Panc1 (cell line): ENCODE results near the gene RRBP1. TPM values are rescaled to one million over a fixed set of nuclear protein-coding genes. Genes with fewer than 3 reads are reported as not detected.

Source experiments
- ATAC-seq: fragments of 200-7000 bp; cut with Tn5 transposase; 2 replicates; pipeline ENCODE4 v1.9.1; 2020; ENCODE audit warnings: mild to moderate bottlenecking, moderate library complexity
- BruUV-seq: library from RNA; stranded (reverse); fragments of 400-500 nt; replicated peaks from 2 replicates; lab custom pipeline; 2021; lab: Mats Ljungman, UMichigan
- CTCF ChIA-PET: fragments of 300-600 bp; sonication (Branson Sonifier 250); formaldehyde crosslinking; loops from one replicate; lab custom pipeline; 2022; ENCODE audit warnings: antibody characterized with exemption; lab: Charles Lee
- POLR2A ChIA-PET: fragments of 300-600 bp; sonication (Branson Sonifier 250); formaldehyde crosslinking; loops from one replicate; lab custom pipeline; 2022; ENCODE audit warnings: antibody characterized with exemption; lab: Charles Lee
- DNase-seq: peaks from one replicate; pipeline ENCODE4 v3.0.0-alpha.2; 2010; ENCODE audit warnings: low read depth, low spot score
- H3K27ac ChIP-seq: 2 replicates; pipeline ENCODE4 v1.5.1; 2011; ENCODE audit warnings: mild to moderate bottlenecking, low read length, inconsistent platforms
- H3K27me3 ChIP-seq: fragments of 200-500 bp; sonication (Bioruptor generic); 2 replicates; pipeline ENCODE4 v1.6.0; 2014; ENCODE audit warnings: low read length, inconsistent platforms; ENCODE audit not compliant: control insufficient read depth, insufficient read depth
- H3K36me3 ChIP-seq: fragments of 200-500 bp; sonication (Bioruptor generic); 2 replicates; pipeline ENCODE4 v1.5.1; 2014; ENCODE audit warnings: inconsistent platforms, mild to moderate bottlenecking, low read length, moderate library complexity; ENCODE audit not compliant: control insufficient read depth, insufficient read depth
- H3K4me1 ChIP-seq: 2 replicates; pipeline ENCODE4 v1.5.1; 2011; ENCODE audit warnings: inconsistent platforms, mild to moderate bottlenecking, low read length, moderate library complexity; ENCODE audit not compliant: control insufficient read depth, insufficient read depth
- H3K4me3 ChIP-seq, 2 experiments: 2 replicates each; pipeline ENCODE4 v1.5.1; 2011 to 2012; ENCODE audit warnings: low read depth in 2 of 2, low read length in 2 of 2, mild to moderate bottlenecking in 2 of 2, inconsistent platforms in 1 of 2, moderate library complexity in 1 of 2
- H3K9me3 ChIP-seq: fragments of 200-500 bp; sonication (Bioruptor generic); 2 replicates; pipeline ENCODE4 v1.5.1; 2014; ENCODE audit warnings: low read depth, mild to moderate bottlenecking, inconsistent platforms, low read length, moderate library complexity; ENCODE audit not compliant: control insufficient read depth, insufficient read depth
- POLR2AphosphoS5 ChIP-seq: IDR thresholded peaks from 2 replicates; pipeline ENCODE4 v1.6.1; 2012; ENCODE audit warnings: mild to moderate bottlenecking, low read depth, low read length, moderate library complexity
- SIN3A ChIP-seq: IDR thresholded peaks from 2 replicates; pipeline ENCODE4 v1.6.1; 2012; ENCODE audit warnings: low read depth, mild to moderate bottlenecking, low read length, moderate library complexity, borderline replicate concordance; ENCODE audit not compliant: insufficient read depth
- TCF7L2 ChIP-seq: IDR thresholded peaks from 2 replicates; pipeline ENCODE4 v1.6.1; 2011; ENCODE audit warnings: mild to moderate bottlenecking, low read depth, low read length, inconsistent platforms
- in situ Hi-C: cut with HindIII; loops from 2 replicates; pipeline ENCODE4 v1.10.0; 2016; ENCODE audit warnings: low sequenced_read_pairs, low pct_unique_long_range_greater_than_20kb
- intact Hi-C: fragments of 100-400 bp; cut with micrococcal nuclease; formaldehyde crosslinking; loops from one replicate; pipeline ENCODE4 v1.10.0; 2022; ENCODE audit not compliant: unreplicated experiment
- total RNA-seq: library from RNA; stranded (reverse); gene quantifications from one replicate; pipeline ENCODE4 v1.2.1, GENCODE V29; 2021; ENCODE audit not compliant: unreplicated experiment
- TF ChIP-seq, protein P1 (sequence below), 2 experiments: IDR thresholded peaks; 2 replicates each; pipeline ENCODE4 v1.6.1; 2011 to 2012; ENCODE audit warnings: low read depth in 2 of 2, control low read depth in 1 of 2, low read length in 1 of 2, mild to moderate bottlenecking in 1 of 2, moderate library complexity in 1 of 2; ENCODE audit not compliant: insufficient read depth in 1 of 2
- TF ChIP-seq, protein P2 (sequence below): fragments of 450-650 bp; IDR thresholded peaks from 2 replicates; pipeline ENCODE4 v1.5.1; 2017; ENCODE audit warnings: mild to moderate bottlenecking

Gene RRBP1
- total RNA-seq, 1 experiment from 2014 or later = 152 TPM

DNA sequence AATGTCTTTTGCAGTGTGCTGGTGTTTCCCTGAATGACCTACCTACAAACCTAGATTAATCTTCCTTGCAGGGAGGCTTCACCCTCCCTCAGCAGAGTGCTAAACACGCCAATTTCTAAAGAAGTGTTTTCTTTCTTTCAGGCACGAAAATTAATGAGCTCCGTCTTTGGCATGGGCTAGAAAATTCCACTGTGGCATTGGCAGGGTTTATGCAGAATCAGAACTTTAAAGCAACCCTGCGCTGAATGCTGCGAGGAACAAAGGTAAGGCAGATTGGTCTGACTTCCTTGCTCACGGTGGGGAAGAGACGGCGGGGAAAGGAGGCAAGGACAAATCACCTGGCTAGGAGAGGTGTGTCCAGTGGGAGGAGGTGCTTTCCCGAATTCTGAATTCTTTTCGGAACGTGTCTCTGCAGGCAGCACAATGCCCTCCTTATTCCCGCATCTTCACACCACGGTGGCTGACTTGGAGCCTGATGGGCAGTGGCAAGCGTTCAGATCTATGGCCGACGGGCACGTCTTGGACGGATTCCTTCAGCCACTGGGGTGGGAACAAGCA is 11.5 kb upstream of the RRBP1 start:
- no peak for TF ChIP-seq TCF7L2
- TF ChIP-seq, protein P1, sequence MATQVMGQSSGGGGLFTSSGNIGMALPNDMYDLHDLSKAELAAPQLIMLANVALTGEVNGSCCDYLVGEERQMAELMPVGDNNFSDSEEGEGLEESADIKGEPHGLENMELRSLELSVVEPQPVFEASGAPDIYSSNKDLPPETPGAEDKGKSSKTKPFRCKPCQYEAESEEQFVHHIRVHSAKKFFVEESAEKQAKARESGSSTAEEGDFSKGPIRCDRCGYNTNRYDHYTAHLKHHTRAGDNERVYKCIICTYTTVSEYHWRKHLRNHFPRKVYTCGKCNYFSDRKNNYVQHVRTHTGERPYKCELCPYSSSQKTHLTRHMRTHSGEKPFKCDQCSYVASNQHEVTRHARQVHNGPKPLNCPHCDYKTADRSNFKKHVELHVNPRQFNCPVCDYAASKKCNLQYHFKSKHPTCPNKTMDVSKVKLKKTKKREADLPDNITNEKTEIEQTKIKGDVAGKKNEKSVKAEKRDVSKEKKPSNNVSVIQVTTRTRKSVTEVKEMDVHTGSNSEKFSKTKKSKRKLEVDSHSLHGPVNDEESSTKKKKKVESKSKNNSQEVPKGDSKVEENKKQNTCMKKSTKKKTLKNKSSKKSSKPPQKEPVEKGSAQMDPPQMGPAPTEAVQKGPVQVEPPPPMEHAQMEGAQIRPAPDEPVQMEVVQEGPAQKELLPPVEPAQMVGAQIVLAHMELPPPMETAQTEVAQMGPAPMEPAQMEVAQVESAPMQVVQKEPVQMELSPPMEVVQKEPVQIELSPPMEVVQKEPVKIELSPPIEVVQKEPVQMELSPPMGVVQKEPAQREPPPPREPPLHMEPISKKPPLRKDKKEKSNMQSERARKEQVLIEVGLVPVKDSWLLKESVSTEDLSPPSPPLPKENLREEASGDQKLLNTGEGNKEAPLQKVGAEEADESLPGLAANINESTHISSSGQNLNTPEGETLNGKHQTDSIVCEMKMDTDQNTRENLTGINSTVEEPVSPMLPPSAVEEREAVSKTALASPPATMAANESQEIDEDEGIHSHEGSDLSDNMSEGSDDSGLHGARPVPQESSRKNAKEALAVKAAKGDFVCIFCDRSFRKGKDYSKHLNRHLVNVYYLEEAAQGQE (IDR thresholded peaks at IDR 0.05; ENCODE audit: insufficient read depth in 1 of 2, low read depth in 2 of 2, low read length in 1 of 2) = no peak
- TF ChIP-seq, protein P2, sequence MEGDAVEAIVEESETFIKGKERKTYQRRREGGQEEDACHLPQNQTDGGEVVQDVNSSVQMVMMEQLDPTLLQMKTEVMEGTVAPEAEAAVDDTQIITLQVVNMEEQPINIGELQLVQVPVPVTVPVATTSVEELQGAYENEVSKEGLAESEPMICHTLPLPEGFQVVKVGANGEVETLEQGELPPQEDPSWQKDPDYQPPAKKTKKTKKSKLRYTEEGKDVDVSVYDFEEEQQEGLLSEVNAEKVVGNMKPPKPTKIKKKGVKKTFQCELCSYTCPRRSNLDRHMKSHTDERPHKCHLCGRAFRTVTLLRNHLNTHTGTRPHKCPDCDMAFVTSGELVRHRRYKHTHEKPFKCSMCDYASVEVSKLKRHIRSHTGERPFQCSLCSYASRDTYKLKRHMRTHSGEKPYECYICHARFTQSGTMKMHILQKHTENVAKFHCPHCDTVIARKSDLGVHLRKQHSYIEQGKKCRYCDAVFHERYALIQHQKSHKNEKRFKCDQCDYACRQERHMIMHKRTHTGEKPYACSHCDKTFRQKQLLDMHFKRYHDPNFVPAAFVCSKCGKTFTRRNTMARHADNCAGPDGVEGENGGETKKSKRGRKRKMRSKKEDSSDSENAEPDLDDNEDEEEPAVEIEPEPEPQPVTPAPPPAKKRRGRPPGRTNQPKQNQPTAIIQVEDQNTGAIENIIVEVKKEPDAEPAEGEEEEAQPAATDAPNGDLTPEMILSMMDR = no peak
- TF ChIP-seq POLR2AphosphoS5 = no peak
- TF ChIP-seq SIN3A = no peak
- POLR2A ChIA-PET = no interaction called here
- Histone ChIP-seq H3K4me3 (no peak overlapping the region), H3K9me3 (no peaks in the 10 kb centered on the region), H3K36me3 (no peaks in the 10 kb centered on the region), H3K4me1 (no peaks in the 10 kb centered on the region), H3K27me3 (peaks cover 5% of the 10 kb centered on the region), H3K27ac (no peak overlapping the region)
- BruUV-seq = no TSS peak
- in situ Hi-C loops = no loop called here
- intact Hi-C loops = no loop called here
- no peak for DNase-seq
- ATAC-seq = no peak
- CTCF ChIA-PET = no interaction called here

DNA sequence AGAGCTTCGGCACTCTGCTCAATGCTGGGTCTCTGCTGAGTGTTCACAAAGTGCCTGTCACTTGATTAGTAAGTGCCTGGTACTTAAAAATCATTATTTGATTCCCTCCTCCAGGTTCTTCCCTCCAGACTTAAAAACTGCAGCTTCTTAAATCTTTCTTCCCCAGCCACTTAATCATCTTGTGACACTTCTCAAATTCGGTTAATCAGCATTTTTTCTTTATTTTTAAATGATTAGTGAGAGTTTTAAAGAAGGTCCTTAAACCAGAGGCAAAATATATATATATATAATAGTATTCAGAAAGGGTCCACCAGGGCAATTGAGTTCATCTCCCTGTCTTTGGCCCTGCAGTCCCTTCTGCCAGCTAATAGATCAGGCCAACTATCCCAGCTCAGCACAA is 9.7 kb upstream of the RRBP1 start:
- ChIA-PET POLR2A (no interaction called here), CTCF (interaction anchor here (1.4 kb wide), 1 partner anchor 9 kb away, joined by 4 read pairs; the partner anchor contains the start of gene RRBP1)
- Histone ChIP-seq H3K27me3 (peaks cover 11% of the 10 kb centered on the region), H3K4me3 (no peak overlapping the region), H3K36me3 (no peaks in the 10 kb centered on the region), H3K4me1 (no peaks in the 10 kb centered on the region), H3K9me3 (no peaks in the 10 kb centered on the region), H3K27ac (no peak overlapping the region)
- intact Hi-C loops (no loop called here), in situ Hi-C loops (no loop called here)
- BruUV-seq = no TSS peak
- no peak for DNase-seq
- TF ChIP-seq, protein P1 (IDR thresholded peaks at IDR 0.05; ENCODE audit: insufficient read depth in 1 of 2, low read depth in 2 of 2, low read length in 1 of 2) = no peak
- no peak for TF ChIP-seq TCF7L2
- no peak for TF ChIP-seq SIN3A
- TF ChIP-seq, protein P2 = no peak
- TF ChIP-seq POLR2AphosphoS5 = no peak
- ATAC-seq = no peak
